Activated naive CD4-positive, alpha-beta T cell treated with anti-CD3 and anti-CD28 coated beads for 36 hours (primary cell): Measurements from ENCODE around the gene NCK2. TPM values are rescaled to one million over a fixed set of nuclear protein-coding genes. Genes with fewer than 3 reads are reported as not detected.
A peak's percentile ranks its signal among the peaks of the same experiment; 100 is the strongest.
"Not testable (repeated sequence)": the region's sequence is repeated elsewhere in the genome, so short reads cannot be mapped to it uniquely, and the experiment has no call there.

Experiments
- CTCF ChIA-PET: fragments of 350-600 bp; sonication (Branson Sonifier 250); formaldehyde crosslinking; loops from one replicate; lab custom pipeline; 2021; ENCODE audit warnings: antibody characterized with exemption; lab: Charles Lee
- DNase-seq: peaks from one replicate; pipeline ENCODE4 v3.0.0-alpha.2; 2020
- H3K27ac Mint-ChIP-seq: one replicate; pipeline ENCODE4 v1.8.0; 2021; ENCODE audit warnings: mild to moderate bottlenecking, mixed read lengths
- H3K27me3 Mint-ChIP-seq: one replicate; pipeline ENCODE4 v1.8.0; 2021; ENCODE audit warnings: low read depth, mixed read lengths
- H3K36me3 Mint-ChIP-seq: one replicate; pipeline ENCODE4 v1.8.0; 2021; ENCODE audit warnings: low read depth, mixed read lengths
- H3K4me1 Mint-ChIP-seq: one replicate; pipeline ENCODE4 v1.8.0; 2021; ENCODE audit warnings: low read depth, mixed read lengths
- H3K4me3 Mint-ChIP-seq: one replicate; pipeline ENCODE4 v1.8.0; 2021; ENCODE audit warnings: mild to moderate bottlenecking, moderate library complexity, mixed read lengths
- H3K9me3 Mint-ChIP-seq: one replicate; pipeline ENCODE4 v1.8.0; 2021; ENCODE audit warnings: mixed read lengths
- intact Hi-C: fragments of 100-400 bp; cut with micrococcal nuclease; formaldehyde crosslinking; loops from one replicate; pipeline ENCODE4 v1.15.1; 2023
- total RNA-seq, 2 experiments: library from RNA; stranded (reverse); gene quantifications; one replicate each; pipeline ENCODE4 v1.2.3, GENCODE V29; 2021

Gene NCK2
- total RNA-seq, 2 experiments from 2014 or later: 106 to 113 TPM

GRCh38 chr2:105749583-105750400, 5.1 kb downstream of the NCK2 start:
- CTCF ChIA-PET: interaction anchor here (0.6 to 1.5 kb wide), 7 partner anchors 8 to 173 kb away, joined by 3 to 5 read pairs (median 3); no protein-coding TSS in a partner anchor
- peaks cover 66% of the 10 kb centered on the region for H3K36me3 Mint-ChIP-seq
- no peaks in the 10 kb centered on the region for H3K9me3 Mint-ChIP-seq
- intact Hi-C loops: loop anchor here (5.0 to 10.0 kb wide), 3 partner anchors 393 to 415 kb away; partner anchors contain the start of gene C2orf49
- peak overlapping the region; percentile 96 for H3K27ac Mint-ChIP-seq
- no peaks in the 10 kb centered on the region for H3K27me3 Mint-ChIP-seq
- H3K4me1 Mint-ChIP-seq: peaks cover 77% of the 10 kb centered on the region
- DNase-seq: peak; percentile 71
- peak overlapping the region; percentile 65 for H3K4me3 Mint-ChIP-seq

- peak overlapping the region; percentile 65 for H3K4me3 Mint-ChIP-seq
- no peaks in the 10 kb centered on the region for H3K9me3 Mint-ChIP-seq
- H3K27me3 Mint-ChIP-seq: no peaks in the 10 kb centered on the region
- DNase-seq: no peak
- H3K36me3 Mint-ChIP-seq: peaks cover 69% of the 10 kb centered on the region
- intact Hi-C loops: loop anchor here (5.0 kb wide), 1 partner anchor 392 kb away; no protein-coding TSS in a partner anchor
- CTCF ChIA-PET: interaction anchor here (1.2 kb wide), 1 partner anchor 136 kb away, joined by 3 read pairs; no protein-coding TSS in a partner anchor
- peaks cover 86% of the 10 kb centered on the region for H3K4me1 Mint-ChIP-seq
- peak overlapping the region; percentile 96 for H3K27ac Mint-ChIP-seq
These were observed 6.0 kb downstream of the NCK2 start for GRCh38 chr2:105750735-105751134.

GRCh38 chr2:105751272-105751671, 6.6 kb downstream of the NCK2 start:
- Mint-ChIP-seq H3K27ac (peak overlapping the region; percentile 96), H3K36me3 (peaks cover 66% of the 10 kb centered on the region), H3K4me1 (peaks cover 92% of the 10 kb centered on the region), H3K4me3 (peak overlapping the region; percentile 65), H3K9me3 (no peaks in the 10 kb centered on the region), H3K27me3 (no peaks in the 10 kb centered on the region)
- CTCF ChIA-PET: interaction anchor here (1.1 kb wide), 1 partner anchor 174 kb away, joined by 6 read pairs; no protein-coding TSS in a partner anchor
- no peak for DNase-seq
- intact Hi-C loops: loop anchor here (5.0 kb wide), 1 partner anchor 391 kb away; no protein-coding TSS in a partner anchor

- intact Hi-C loops: loop anchor here (5.0 kb wide), 1 partner anchor 389 kb away; no protein-coding TSS in a partner anchor
- H3K27ac Mint-ChIP-seq: peak overlapping the region; percentile 98
- no peaks in the 10 kb centered on the region for H3K27me3 Mint-ChIP-seq
- no peak for DNase-seq
- CTCF ChIA-PET: interaction anchor here (0.6 to 3.1 kb wide), 4 partner anchors 9 to 84 kb away, joined by 3 to 17 read pairs (median 4); no protein-coding TSS in a partner anchor
- H3K4me1 Mint-ChIP-seq: peaks cover 97% of the 10 kb centered on the region
- H3K4me3 Mint-ChIP-seq: peak overlapping the region; percentile 46
- peaks cover 58% of the 10 kb centered on the region for H3K36me3 Mint-ChIP-seq
- H3K9me3 Mint-ChIP-seq: no peaks in the 10 kb centered on the region
These were observed 8.1 kb downstream of the NCK2 start for GRCh38 chr2:105752691-105753358.

- no peaks in the 10 kb centered on the region for H3K9me3 Mint-ChIP-seq
- CTCF ChIA-PET: interaction anchor here (0.6 to 3.1 kb wide), 5 partner anchors 10 to 83 kb away, joined by 3 to 17 read pairs (median 4); no protein-coding TSS in a partner anchor
- peak overlapping the region; percentile 46 for H3K4me3 Mint-ChIP-seq
- H3K27ac Mint-ChIP-seq: peak overlapping the region; percentile 98
- intact Hi-C loops: loop anchor here (5.0 kb wide), 1 partner anchor 389 kb away; no protein-coding TSS in a partner anchor
- no peaks in the 10 kb centered on the region for H3K27me3 Mint-ChIP-seq
- H3K36me3 Mint-ChIP-seq: peaks cover 53% of the 10 kb centered on the region
- H3K4me1 Mint-ChIP-seq: peaks cover 97% of the 10 kb centered on the region
- DNase-seq: no peak
These were observed 8.7 kb downstream of the NCK2 start for GRCh38 chr2:105753380-105753779.

- H3K9me3 Mint-ChIP-seq: no peaks in the 10 kb centered on the region
- intact Hi-C loops: loop anchor here (1.0 to 5.0 kb wide), 7 partner anchors 8 to 388 kb away; no protein-coding TSS in a partner anchor
- H3K4me1 Mint-ChIP-seq: peaks cover 99% of the 10 kb centered on the region
- peak overlapping the region; percentile 98 for H3K27ac Mint-ChIP-seq
- H3K4me3 Mint-ChIP-seq: peak overlapping the region; percentile 46
- H3K27me3 Mint-ChIP-seq: no peaks in the 10 kb centered on the region
- peaks cover 59% of the 10 kb centered on the region for H3K36me3 Mint-ChIP-seq
- peak; percentile 91 for DNase-seq
- CTCF ChIA-PET: interaction anchor here (0.6 to 3.1 kb wide), 7 partner anchors 8 to 389 kb away, joined by 3 to 17 read pairs (median 4); no protein-coding TSS in a partner anchor
These were observed 9.3 kb downstream of the NCK2 start for GRCh38 chr2:105754011-105754410.

- intact Hi-C loops: loop anchor here (1.0 to 5.0 kb wide), 7 partner anchors 9 to 387 kb away; no protein-coding TSS in a partner anchor
- Mint-ChIP-seq H3K4me3 (peak overlapping the region; percentile 34), H3K36me3 (peaks cover 58% of the 10 kb centered on the region), H3K27me3 (no peaks in the 10 kb centered on the region), H3K4me1 (peaks cover 97% of the 10 kb centered on the region), H3K27ac (peak overlapping the region; percentile 98), H3K9me3 (no peaks in the 10 kb centered on the region)
- CTCF ChIA-PET: interaction anchor here (0.7 to 3.1 kb wide), 5 partner anchors 9 to 388 kb away, joined by 3 to 17 read pairs (median 6); no protein-coding TSS in a partner anchor
- no peak for DNase-seq
These were observed 10.3 kb downstream of the NCK2 start for GRCh38 chr2:105754994-105755393.

GRCh38 chr2:105755895-105756294, 11.2 kb downstream of the NCK2 start:
- Mint-ChIP-seq H3K9me3 (no peaks in the 10 kb centered on the region), H3K27me3 (no peaks in the 10 kb centered on the region), H3K36me3 (peaks cover 55% of the 10 kb centered on the region), H3K4me1 (peaks cover 97% of the 10 kb centered on the region), H3K27ac (peak overlapping the region; percentile 98), H3K4me3 (peak overlapping the region; percentile 34)
- CTCF ChIA-PET: interaction anchor here (0.7 to 2.3 kb wide), 5 partner anchors 10 to 179 kb away, joined by 3 to 17 read pairs (median 6); no protein-coding TSS in a partner anchor
- intact Hi-C loops: loop anchor here (2.0 kb wide), 1 partner anchor 13 kb away; no protein-coding TSS in a partner anchor
- peak; percentile 36 for DNase-seq

GRCh38 chr2:105756435-105756834, 11.7 kb downstream of the NCK2 start:
- Mint-ChIP-seq H3K27me3 (no peaks in the 10 kb centered on the region), H3K36me3 (peaks cover 50% of the 10 kb centered on the region)

GRCh38 chr2:105756865-105757264, 12.2 kb downstream of the NCK2 start:
- H3K27me3 Mint-ChIP-seq, DNase-seq, intact Hi-C loops, H3K9me3 Mint-ChIP-seq: not testable (repeated sequence)
- peaks cover 98% of the 10 kb centered on the region for H3K4me1 Mint-ChIP-seq
- peak overlapping the region; percentile 98 for H3K27ac Mint-ChIP-seq
- CTCF ChIA-PET: interaction anchor here (0.6 to 2.3 kb wide), 3 partner anchors 11 to 180 kb away, joined by 3 to 17 read pairs (median 6); no protein-coding TSS in a partner anchor
- peaks cover 47% of the 10 kb centered on the region for H3K36me3 Mint-ChIP-seq
- H3K4me3 Mint-ChIP-seq: peak overlapping the region; percentile 36

More at GRCh38 chr2:105756435-105756834, 11.7 kb downstream of the NCK2 start:
- H3K4me3 Mint-ChIP-seq: peak overlapping the region; percentile 34
- H3K27ac Mint-ChIP-seq: peak overlapping the region; percentile 98
- intact Hi-C loops: no loop called here
- peak; percentile 2 for DNase-seq
- no peaks in the 10 kb centered on the region for H3K9me3 Mint-ChIP-seq
- CTCF ChIA-PET: interaction anchor here (0.6 to 2.3 kb wide), 5 partner anchors 10 to 180 kb away, joined by 3 to 17 read pairs (median 6); no protein-coding TSS in a partner anchor
- peaks cover 97% of the 10 kb centered on the region for H3K4me1 Mint-ChIP-seq

- no peak for DNase-seq
- intact Hi-C loops: no loop called here
- peak overlapping the region; percentile 98 for H3K27ac Mint-ChIP-seq
- H3K27me3 Mint-ChIP-seq: no peaks in the 10 kb centered on the region
- H3K4me1 Mint-ChIP-seq: peaks cover 99% of the 10 kb centered on the region
- no peaks in the 10 kb centered on the region for H3K9me3 Mint-ChIP-seq
- peaks cover 47% of the 10 kb centered on the region for H3K36me3 Mint-ChIP-seq
- peak overlapping the region; percentile 36 for H3K4me3 Mint-ChIP-seq
- CTCF ChIA-PET: interaction anchor here (1.0 to 1.5 kb wide), 3 partner anchors 8 to 20 kb away, joined by 3 to 6 read pairs (median 5); no protein-coding TSS in a partner anchor
These were observed 12.7 kb downstream of the NCK2 start for GRCh38 chr2:105757433-105757832.
